GM13977 (cell line): ENCODE results near the gene CCDC85B.

Experiments
- DNase-seq: peaks from one replicate; pipeline ENCODE4 v3.0.0; 2012; ENCODE audit warnings: low spot score
- in situ Hi-C: fragments of 300-500 bp; cut with MboI; formaldehyde crosslinking; loops from one replicate; pipeline ENCODE4 v1.12.0; 2022; ENCODE audit warnings: low sequenced_read_pairs, low pct_unique_long_range_greater_than_20kb, mixed read lengths, inconsistent platforms; ENCODE audit not compliant: unreplicated experiment
- TF ChIP-seq, protein P1 (sequence below): IDR thresholded peaks from 2 replicates; pipeline ENCODE4 v1.5.1; 2012; ENCODE audit warnings: mild to moderate bottlenecking, control low read depth; ENCODE audit not compliant: insufficient read depth; ENCODE audit errors: extremely low read depth, missing control alignments

CCDC85B gene

DNA sequence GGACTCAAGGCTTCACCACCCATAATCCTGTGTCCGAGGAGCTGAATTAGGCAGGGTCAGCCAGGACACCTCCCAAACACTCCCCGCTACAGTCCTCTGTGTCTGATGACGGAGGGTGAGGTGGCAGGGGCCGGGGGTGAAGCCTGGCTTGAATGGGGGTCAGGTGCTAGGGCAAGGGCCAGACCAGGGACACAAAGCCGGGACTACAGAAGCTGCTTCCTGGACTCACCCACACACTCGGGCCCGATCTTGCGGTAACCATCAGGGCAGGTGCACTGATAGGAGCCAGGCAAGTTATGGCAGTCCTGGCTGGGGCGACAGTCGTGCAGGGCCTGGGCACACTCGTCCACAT, 20.2 kb upstream of the CCDC85B start:
- TF ChIP-seq, protein P1, sequence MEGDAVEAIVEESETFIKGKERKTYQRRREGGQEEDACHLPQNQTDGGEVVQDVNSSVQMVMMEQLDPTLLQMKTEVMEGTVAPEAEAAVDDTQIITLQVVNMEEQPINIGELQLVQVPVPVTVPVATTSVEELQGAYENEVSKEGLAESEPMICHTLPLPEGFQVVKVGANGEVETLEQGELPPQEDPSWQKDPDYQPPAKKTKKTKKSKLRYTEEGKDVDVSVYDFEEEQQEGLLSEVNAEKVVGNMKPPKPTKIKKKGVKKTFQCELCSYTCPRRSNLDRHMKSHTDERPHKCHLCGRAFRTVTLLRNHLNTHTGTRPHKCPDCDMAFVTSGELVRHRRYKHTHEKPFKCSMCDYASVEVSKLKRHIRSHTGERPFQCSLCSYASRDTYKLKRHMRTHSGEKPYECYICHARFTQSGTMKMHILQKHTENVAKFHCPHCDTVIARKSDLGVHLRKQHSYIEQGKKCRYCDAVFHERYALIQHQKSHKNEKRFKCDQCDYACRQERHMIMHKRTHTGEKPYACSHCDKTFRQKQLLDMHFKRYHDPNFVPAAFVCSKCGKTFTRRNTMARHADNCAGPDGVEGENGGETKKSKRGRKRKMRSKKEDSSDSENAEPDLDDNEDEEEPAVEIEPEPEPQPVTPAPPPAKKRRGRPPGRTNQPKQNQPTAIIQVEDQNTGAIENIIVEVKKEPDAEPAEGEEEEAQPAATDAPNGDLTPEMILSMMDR: no peak
- no peak for DNase-seq
- in situ Hi-C loops: no loop called here

DNA sequence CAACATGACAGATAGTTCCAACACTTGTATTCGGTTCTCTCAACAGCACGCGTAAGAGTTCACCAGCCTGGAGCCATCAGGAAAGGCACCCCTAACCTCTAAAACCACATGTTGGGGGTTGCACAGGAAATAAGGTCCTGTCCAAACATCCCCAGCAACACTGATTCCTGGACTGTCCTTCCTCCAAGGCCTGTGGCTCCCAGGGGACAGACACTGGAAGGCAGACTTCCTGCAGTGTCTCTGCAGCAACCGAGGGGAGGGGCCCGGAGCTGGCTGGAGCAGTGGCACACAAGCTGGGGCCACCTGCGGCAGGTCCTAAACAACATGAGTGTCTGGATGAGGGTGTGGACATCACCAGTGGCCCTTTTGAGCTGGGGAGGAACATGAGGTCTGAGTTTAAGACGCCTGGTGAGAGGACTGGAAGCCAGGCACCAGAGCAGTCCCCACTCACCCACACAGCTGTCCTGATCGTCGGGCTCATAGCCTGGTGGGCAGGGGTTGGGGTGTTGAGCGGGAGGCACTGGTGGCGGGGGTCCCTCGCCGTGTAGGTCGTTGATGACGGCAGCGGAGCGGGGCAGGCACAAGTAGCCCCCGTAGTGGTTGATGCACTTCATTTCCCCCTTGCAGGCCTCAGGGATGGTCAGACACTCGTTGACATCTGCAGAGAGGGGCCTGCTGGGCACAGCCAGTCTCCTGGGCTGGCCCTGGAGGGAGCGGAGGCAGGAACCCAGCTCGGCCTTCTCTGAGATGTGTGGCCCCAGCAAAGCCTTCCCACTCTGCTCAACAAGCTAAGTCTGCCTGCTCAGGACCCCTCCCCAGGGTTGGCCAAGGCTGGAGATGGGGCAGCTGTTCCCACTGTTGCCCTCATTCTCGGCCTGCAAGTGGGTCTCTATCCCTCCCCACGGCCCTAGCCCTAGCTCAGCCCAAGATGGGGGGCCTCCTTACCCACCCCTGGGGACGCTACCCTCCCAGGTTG, 19.5 kb upstream of the CCDC85B start:
- in situ Hi-C loops: no loop called here
- DNase-seq: no peak
- TF ChIP-seq, protein P1: no peak

DNA sequence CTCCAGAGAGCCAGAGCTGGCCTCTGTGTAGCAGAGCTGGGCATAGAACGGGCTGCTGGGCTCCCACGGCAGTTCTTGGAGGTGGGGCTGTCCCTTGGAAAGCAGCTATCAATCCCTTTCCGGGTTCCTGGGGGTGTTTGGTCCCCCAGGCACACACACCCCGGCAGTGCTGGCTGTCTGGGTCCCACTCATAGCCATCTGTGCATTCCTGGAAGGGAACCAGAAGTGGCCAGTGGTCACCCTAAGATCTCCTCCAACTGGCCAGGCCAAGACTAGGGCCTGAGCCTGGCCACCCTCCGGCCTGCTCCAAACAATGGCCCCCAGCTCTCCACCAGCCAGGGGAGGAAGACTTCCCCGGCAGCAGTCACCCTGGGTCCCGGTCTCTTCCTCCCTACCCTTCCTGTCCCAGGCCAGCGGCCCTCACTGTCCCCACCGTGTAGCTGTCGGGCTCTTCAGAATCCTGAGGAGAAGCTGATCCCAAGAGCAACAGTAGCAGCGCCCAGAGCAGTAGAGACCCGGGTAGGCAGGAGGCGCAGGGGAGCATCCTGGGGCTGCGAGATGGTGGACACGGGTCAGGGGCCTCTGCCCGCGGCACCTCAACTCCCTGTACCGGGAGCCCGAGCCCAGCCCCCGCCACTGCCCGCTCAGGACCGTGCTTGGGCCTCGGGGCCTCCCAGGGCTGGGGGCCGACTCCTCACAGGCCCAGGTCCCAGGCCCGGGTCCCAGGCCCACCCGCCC, 18.5 kb upstream of the CCDC85B start:
- in situ Hi-C loops: no loop called here
- DNase-seq: no peak
- TF ChIP-seq, protein P1: no peak

DNA sequence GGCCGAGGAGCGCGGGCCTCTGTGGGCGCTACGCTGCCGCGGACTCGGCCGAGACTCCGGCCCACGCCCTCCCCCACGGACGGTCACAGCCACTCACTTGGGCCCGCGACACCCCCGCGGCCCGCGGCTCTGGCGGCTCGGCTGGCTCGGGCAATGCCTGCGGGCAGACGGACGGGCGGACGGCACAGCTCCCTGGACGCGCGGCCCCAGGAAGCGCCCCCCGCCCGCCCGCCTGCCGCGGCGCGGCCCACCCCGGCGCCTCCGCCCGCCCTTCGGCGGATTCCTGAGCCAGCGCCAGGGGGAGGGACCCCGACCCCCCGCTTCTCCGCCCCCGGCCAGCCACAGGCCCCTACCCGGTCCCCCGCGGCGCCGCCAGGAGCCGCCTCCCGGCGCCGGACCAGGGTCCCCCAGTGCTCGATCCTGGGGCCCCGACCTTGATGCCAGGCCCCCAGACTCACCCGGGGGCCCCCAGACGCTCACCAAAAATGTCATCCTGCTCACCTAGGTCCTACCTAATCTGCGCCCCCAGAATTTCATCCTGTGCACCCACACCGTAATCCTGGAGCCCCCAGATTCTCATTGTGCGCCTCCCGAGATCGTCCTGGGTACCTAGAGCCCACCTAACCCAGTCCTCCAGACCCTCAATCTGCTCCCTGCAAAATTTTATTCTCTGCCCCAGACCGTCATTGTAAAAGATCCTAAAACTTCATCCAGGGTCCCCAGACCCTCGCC, 17.7 kb upstream of the CCDC85B start, which contains the start of gene EFEMP2:
Gene EFEMP2 (minus strand): TSS at position 215 of the 732 bp plus-strand sequence. CDS start 446 bp downstream, outside the sequence.
- TF ChIP-seq, protein P1: no peak
- in situ Hi-C loops: no loop called here
- no peak for DNase-seq

- DNase-seq: peak; percentile 97
- in situ Hi-C loops: no loop called here
- TF ChIP-seq, protein P1: no peak
Observed at GRCh38 chr11:65873318-65874156, 16.9 kb upstream of the CCDC85B start.
